HepG2 (cell line): ENCODE results near the gene TXNDC11. TPM values are rescaled to one million over a fixed set of nuclear protein-coding genes. Genes with fewer than 3 reads are reported as not detected.

Experiments used
- ATF7-NPFF ChIP-seq: sonication (generic); formaldehyde crosslinking; IDR thresholded peaks from 2 replicates; pipeline ENCODE4 v1.8.1; 2023; ENCODE audit warnings: mild to moderate bottlenecking, low read depth, missing genetic modification reagents, moderate library complexity
- E2F2 ChIP-seq: sonication (generic); formaldehyde crosslinking; IDR thresholded peaks from 2 replicates; pipeline ENCODE4 v1.4.0; 2020; ENCODE audit warnings: missing genetic modification reagents, borderline replicate concordance
- FOXP1 ChIP-seq, 2 experiments: fragments of 450-650 bp in 1 of 2; IDR thresholded peaks; 2 replicates each; pipeline ENCODE4 v1.6.1; 2017 to 2018; ENCODE audit warnings: antibody characterized with exemption in 1 of 2
- HNRNPK ChIP-seq: fragments of 200-400 bp; formaldehyde crosslinking; IDR thresholded peaks from 2 replicates; pipeline ENCODE4 v1.6.1; 2018; ENCODE audit warnings: low read length, low read depth, moderate library complexity, mild to moderate bottlenecking; ENCODE audit not compliant: poor library complexity, severe bottlenecking
- IKZF1 ChIP-seq: fragments of 450-650 bp; IDR thresholded peaks from 2 replicates; pipeline ENCODE4 v1.7.1; 2016
- JDP2 ChIP-seq: sonication (generic); formaldehyde crosslinking; IDR thresholded peaks from 2 replicates; pipeline ENCODE4 v1.8.1; 2022; ENCODE audit warnings: missing genetic modification reagents, borderline replicate concordance
- LCORL ChIP-seq, 2 experiments: fragments of 450-650 bp in 1 of 2; sonication (generic) in 1 of 2; formaldehyde crosslinking in 1 of 2; IDR thresholded peaks; 2 replicates each; pipeline versions ENCODE4 v1.5.0 to v1.6.1; 2017 to 2020; ENCODE audit warnings: antibody characterized with exemption in 1 of 2, missing genetic modification reagents in 1 of 2
- MAFF ChIP-seq: IDR thresholded peaks from 2 replicates; pipeline ENCODE4 v1.6.1; 2011; ENCODE audit warnings: low read depth, low read length, improper control_type of control experiment
- MTERF4 ChIP-seq: sonication (generic); formaldehyde crosslinking; IDR thresholded peaks from 2 replicates; pipeline ENCODE4 v1.8.0; 2023; ENCODE audit warnings: mild to moderate bottlenecking, missing genetic modification reagents
- NBN ChIP-seq: fragments of 450-650 bp; conservative IDR thresholded peaks from 2 replicates; pipeline ENCODE4 v1.6.1; 2017
- NFE2L2 ChIP-seq: fragments of 150-350 bp; IDR thresholded peaks from 2 replicates; pipeline ENCODE4 v1.6.1; 2014; ENCODE audit warnings: low read length
- PLRG1 ChIP-seq: fragments of 450-650 bp; conservative IDR thresholded peaks from 2 replicates; pipeline ENCODE4 v1.6.1; 2016
- SNRNP70 ChIP-seq: fragments of 200-400 bp; formaldehyde crosslinking; IDR thresholded peaks from 2 replicates; pipeline ENCODE4 v1.6.1; 2017; ENCODE audit warnings: mild to moderate bottlenecking, low read depth, low read length, moderate library complexity
- SOX13 ChIP-seq, 3 experiments: fragments of 450-650 bp in 1 of 3; sonication (generic) in 1 of 3; formaldehyde crosslinking in 1 of 3; IDR thresholded peaks in 2 of 3; conservative IDR thresholded peaks in 1 of 3; 2 replicates each; pipeline versions ENCODE4 v1.5.0 to v1.6.1; 2016 to 2020; ENCODE audit warnings: antibody characterized with exemption in 1 of 3, mild to moderate bottlenecking in 1 of 3, missing compliant biosample characterization in 1 of 3, missing genetic modification reagents in 1 of 3, moderate library complexity in 1 of 3
- SP1 ChIP-seq, 2 experiments: fragments of 450-650 bp in 1 of 2; sonication (generic) in 1 of 2; formaldehyde crosslinking in 1 of 2; IDR thresholded peaks; 2 replicates each; pipeline versions ENCODE4 v1.4.0 to v1.6.1; 2016 to 2020; ENCODE audit warnings: missing genetic modification reagents in 1 of 2
- TRIM22 ChIP-seq: fragments of 450-650 bp; IDR thresholded peaks from 2 replicates; pipeline ENCODE4 v1.6.1; 2017
- ZC3H4 ChIP-seq: sonication (generic); formaldehyde crosslinking; IDR thresholded peaks from 2 replicates; pipeline ENCODE4 v1.4.0; 2020; ENCODE audit warnings: missing genetic modification reagents, borderline replicate concordance
- ZFP90 ChIP-seq: sonication (generic); formaldehyde crosslinking; IDR thresholded peaks from 2 replicates; pipeline ENCODE4 v1.8.0; 2022; ENCODE audit warnings: missing genetic modification reagents, mild to moderate bottlenecking, inconsistent platforms, borderline replicate concordance
- ZNF326 ChIP-seq: sonication (generic); formaldehyde crosslinking; IDR thresholded peaks from 2 replicates; pipeline ENCODE4 v1.4.0; 2020; ENCODE audit warnings: missing genetic modification reagents, borderline replicate concordance
- ZNF543 ChIP-seq: sonication (generic); formaldehyde crosslinking; IDR thresholded peaks from 2 replicates; pipeline ENCODE4 v1.4.0; 2020; ENCODE audit warnings: mild to moderate bottlenecking, missing genetic modification reagents
- ZNF672 ChIP-seq: sonication (generic); formaldehyde crosslinking; IDR thresholded peaks from 2 replicates; pipeline ENCODE4 v1.8.1; 2022; ENCODE audit warnings: missing genetic modification reagents
- ZNF691 ChIP-seq: sonication (generic); formaldehyde crosslinking; IDR thresholded peaks from 2 replicates; pipeline ENCODE4 v1.4.0; 2020; ENCODE audit warnings: missing genetic modification reagents, low read depth, mild to moderate bottlenecking, borderline replicate concordance
- ZNF775 ChIP-seq: sonication (generic); formaldehyde crosslinking; IDR thresholded peaks from 2 replicates; pipeline ENCODE4 v1.4.0; 2020; ENCODE audit warnings: missing genetic modification reagents, mild to moderate bottlenecking, moderate library complexity, borderline replicate concordance
- ZNF878 ChIP-seq: sonication (generic); formaldehyde crosslinking; IDR thresholded peaks from 2 replicates; pipeline ENCODE4 v1.8.1; 2023; ENCODE audit warnings: mild to moderate bottlenecking, missing genetic modification reagents, moderate library complexity
- polyA plus RNA-seq, 8 experiments: library from polyadenylated mRNA; depleted of rRNA in 3 of 8; stranded (reverse) in 7 of 8; unstranded in 1 of 8; fragments of >200 nt; fragmentation: Illumina TruSeq in 4 of 8; extraction: Trizol in 4 of 8; gene quantifications; 2 replicates each; pipeline versions ENCODE4 v1.2.1 to v1.2.3, GENCODE V29; 2011 to 2016; ENCODE audit warnings: low read depth in 4 of 8, missing spikeins in 1 of 8, mixed read lengths in 1 of 8; ENCODE audit not compliant: insufficient read depth in 1 of 8
- total RNA-seq, 5 experiments: library from RNA; depleted of rRNA; stranded (reverse); fragments of >200 nt; fragmentation: Illumina TruSeq; extraction: Trizol; gene quantifications; 2 replicates each; pipeline ENCODE4 v1.2.3, GENCODE V29; 2016; ENCODE audit warnings: low read depth in 1 of 5

The TXNDC11 gene
- total and polyA plus RNA-seq, 2 of the 13 experiments (the other 11 are each of a cell fraction or from before 2014, with no cell fraction given), result 74.9 to 123 TPM

- TF ChIP-seq PLRG1 (0 out of 2 replicates have a peak, but pooled peaks have one; percentile 42), HNRNPK (peak; percentile 31), ZFP90 (CRISPR knock-in tag) (no peak), JDP2 (no peak), ATF7-NPFF (CRISPR knock-in tag) (no peak), ZNF878 (CRISPR knock-in tag) (no peak), ZNF691 (CRISPR knock-in tag) (no peak), ZNF775 (CRISPR knock-in tag) (no peak), ZNF326 (CRISPR knock-in tag) (no peak), MAFF (no peak), NFE2L2 (no peak), ZNF672 (CRISPR knock-in tag) (no peak), E2F2 (CRISPR knock-in tag) (no peak), SNRNP70 (no peak), FOXP1 (IDR thresholded peaks at IDR 0.05) (0 out of 2 replicates have a peak, but pooled peaks have one; percentile 42), FOXP1 (CRISPR knock-in tag; IDR thresholded peaks at IDR 0.05) (no peak), SP1 (IDR thresholded peaks at IDR 0.05) (peak; percentile 15; the same call in 1 of the 2 replicates), SP1 (CRISPR knock-in tag; IDR thresholded peaks at IDR 0.05) (no peak), ZNF543 (CRISPR knock-in tag) (no peak), NBN (0 out of 2 replicates have a peak, but pooled peaks have one; percentile 87), LCORL (IDR thresholded peaks at IDR 0.05) (0 out of 2 replicates have a peak, but pooled peaks have one; percentile 38), LCORL (CRISPR knock-in tag; IDR thresholded peaks at IDR 0.05) (no peak), ZC3H4 (CRISPR knock-in tag) (no peak), IKZF1 (peak; percentile 88), SOX13 (IDR thresholded peaks at IDR 0.05) (no peak), SOX13 (CRISPR knock-in tag; conservative IDR thresholded peaks at IDR 0.05 in 1 of 2, IDR thresholded peaks at IDR 0.05 in 1 of 2) (no peak), TRIM22 (no peak; the same call in 1 of the 2 replicates), MTERF4 (CRISPR knock-in tag) (no peak)
These were observed 103.6 kb downstream of the TXNDC11 start (continued) for GRCh38 chr16:11639008-11639562.
